Measurements from ENCODE around the gene CENPP. TPM values are rescaled to one million over a fixed set of nuclear protein-coding genes. Genes with fewer than 3 reads are reported as not detected.

Gene CENPP
- total and polyA plus RNA-seq, 8 donors = 0.46 to 2.7 (median 1.9) TPM

- Histone ChIP-seq H3K9me3 (no peaks in the 10 kb centered on the region), H3K4me3 (no peak overlapping the region), H3K4me1 (no peaks in the 10 kb centered on the region), H3K27me3 (no peaks in the 10 kb centered on the region), H3K27ac (no peak overlapping the region), H3K36me3 (no peaks in the 10 kb centered on the region)
- FAIRE-seq (no peak), ATAC-seq (peak in 3 of 4 donors; percentile 41 to 66 (median 62)), DNase-seq (no peak)
- 89 to 92% methylated on average over 3 of the region's 3 CpGs for WGBS, 2 donors
- TF ChIP-seq, protein P1, sequence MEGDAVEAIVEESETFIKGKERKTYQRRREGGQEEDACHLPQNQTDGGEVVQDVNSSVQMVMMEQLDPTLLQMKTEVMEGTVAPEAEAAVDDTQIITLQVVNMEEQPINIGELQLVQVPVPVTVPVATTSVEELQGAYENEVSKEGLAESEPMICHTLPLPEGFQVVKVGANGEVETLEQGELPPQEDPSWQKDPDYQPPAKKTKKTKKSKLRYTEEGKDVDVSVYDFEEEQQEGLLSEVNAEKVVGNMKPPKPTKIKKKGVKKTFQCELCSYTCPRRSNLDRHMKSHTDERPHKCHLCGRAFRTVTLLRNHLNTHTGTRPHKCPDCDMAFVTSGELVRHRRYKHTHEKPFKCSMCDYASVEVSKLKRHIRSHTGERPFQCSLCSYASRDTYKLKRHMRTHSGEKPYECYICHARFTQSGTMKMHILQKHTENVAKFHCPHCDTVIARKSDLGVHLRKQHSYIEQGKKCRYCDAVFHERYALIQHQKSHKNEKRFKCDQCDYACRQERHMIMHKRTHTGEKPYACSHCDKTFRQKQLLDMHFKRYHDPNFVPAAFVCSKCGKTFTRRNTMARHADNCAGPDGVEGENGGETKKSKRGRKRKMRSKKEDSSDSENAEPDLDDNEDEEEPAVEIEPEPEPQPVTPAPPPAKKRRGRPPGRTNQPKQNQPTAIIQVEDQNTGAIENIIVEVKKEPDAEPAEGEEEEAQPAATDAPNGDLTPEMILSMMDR (IDR thresholded peaks at IDR 0.05) = no peak
- intact Hi-C loops (cut with DNase I) = no loop called here
These were observed 180.6 kb downstream of the CENPP start for GRCh38 chr9:92506184-92506857.

GRCh38 chr9:92507005-92507404 is 181.3 kb downstream of the CENPP start:
- intact Hi-C loops (cut with DNase I) = no loop called here
- Histone ChIP-seq H3K9me3 (no peaks in the 10 kb centered on the region), H3K4me1 (no peaks in the 10 kb centered on the region), H3K27me3 (no peaks in the 10 kb centered on the region), H3K36me3 (no peaks in the 10 kb centered on the region), H3K4me3 (no peak overlapping the region), H3K27ac (no peak overlapping the region)
- TF ChIP-seq, protein P1 (IDR thresholded peaks at IDR 0.05) = no peak
- DNase-seq (no peak), ATAC-seq (no peak), FAIRE-seq (no peak)
- WGBS, 2 donors = 77 to 84% methylated on average over 2 of the region's 2 CpGs

GRCh38 chr9:92507496-92507895 is 181.7 kb downstream of the CENPP start:
- TF ChIP-seq, protein P1 (IDR thresholded peaks at IDR 0.05) = no peak
- intact Hi-C loops (cut with DNase I) = no loop called here
- 62 to 78% methylated on average over 4 of the region's 4 CpGs for WGBS, 2 donors
- H3K27ac ChIP-seq = no peak overlapping the region
- FAIRE-seq (no peak), DNase-seq (no peak), ATAC-seq (no peak)
- no peaks in the 10 kb centered on the region for H3K27me3 ChIP-seq
- H3K9me3 ChIP-seq = no peaks in the 10 kb centered on the region
- no peaks in the 10 kb centered on the region for H3K36me3 ChIP-seq
- H3K4me3 ChIP-seq = no peak overlapping the region
- H3K4me1 ChIP-seq = no peaks in the 10 kb centered on the region

DNA sequence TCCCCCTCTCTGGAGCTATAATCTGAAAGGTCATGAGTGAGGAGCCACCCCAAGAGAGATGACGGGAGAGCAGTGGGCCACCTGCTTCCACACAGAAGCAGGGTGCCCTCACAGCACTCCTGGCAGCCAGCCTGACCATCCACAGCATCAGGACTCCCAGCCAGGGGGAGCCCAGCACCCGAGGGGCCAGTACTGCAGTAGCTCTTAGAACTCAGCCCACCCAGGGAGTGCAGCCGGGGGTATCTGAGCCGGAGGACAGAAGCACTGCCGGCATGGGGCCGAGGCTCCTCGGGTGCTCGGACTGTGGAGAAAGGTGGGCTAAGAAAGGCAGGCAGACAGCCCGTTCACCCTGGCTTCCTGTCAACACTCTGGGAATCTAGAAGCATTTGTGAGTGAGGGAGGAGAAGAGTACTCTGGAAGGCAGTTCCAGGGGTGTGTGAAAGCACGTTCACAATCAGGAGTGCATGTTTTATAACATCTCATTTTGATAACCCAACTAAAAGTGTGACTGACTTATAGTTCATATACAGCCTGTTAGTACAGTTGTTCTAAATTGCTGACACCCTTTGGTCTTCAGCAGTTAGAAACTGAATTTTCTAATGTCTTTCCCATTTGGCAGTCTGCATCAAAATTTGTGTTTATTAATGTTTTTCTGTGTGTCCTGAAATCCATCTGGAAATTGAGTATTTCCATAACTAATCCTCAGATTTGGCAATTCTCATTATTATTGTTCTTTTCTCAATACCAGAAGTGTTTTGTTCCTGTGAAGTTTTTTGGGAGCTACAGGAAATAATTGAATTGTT is 182.5 kb downstream of the CENPP start:
- no peak for ATAC-seq
- Histone ChIP-seq H3K27ac (no peak overlapping the region), H3K27me3 (no peaks in the 10 kb centered on the region), H3K36me3 (no peaks in the 10 kb centered on the region), H3K4me3 (no peak overlapping the region), H3K9me3 (no peaks in the 10 kb centered on the region), H3K4me1 (no peaks in the 10 kb centered on the region)
- FAIRE-seq = no peak
- TF ChIP-seq, protein P1 (IDR thresholded peaks at IDR 0.05) = no peak
- intact Hi-C loops (cut with DNase I) = no loop called here
- WGBS, 2 donors = 77 to 78% methylated on average over 10 of the region's 10 CpGs
- no peak for DNase-seq

- WGBS, 2 donors = 96 to 98% methylated on average over 5 of the region's 5 CpGs
- Histone ChIP-seq H3K27ac (no peak overlapping the region), H3K9me3 (no peaks in the 10 kb centered on the region), H3K4me3 (no peak overlapping the region), H3K36me3 (no peaks in the 10 kb centered on the region), H3K27me3 (no peaks in the 10 kb centered on the region), H3K4me1 (no peaks in the 10 kb centered on the region)
- no peak for ATAC-seq
- no peak for FAIRE-seq
- intact Hi-C loops (cut with DNase I) = no loop called here
- TF ChIP-seq, protein P1 (IDR thresholded peaks at IDR 0.05) = no peak
- no peak for DNase-seq
These were observed 183.3 kb downstream of the CENPP start for GRCh38 chr9:92509050-92509449.
